HCT116 (cell line): ENCODE measurements around the gene S100A10. TPM values are rescaled to one million over a fixed set of nuclear protein-coding genes. Genes with fewer than 3 reads are reported as not detected.

ENCODE experiments used
- ATAC-seq: fragments of 200-7000 bp; cut with Tn5 transposase; 2 replicates; pipeline ENCODE4 v1.9.1; 2020; ENCODE audit warnings: mild to moderate bottlenecking, moderate library complexity
- BruUV-seq: library from RNA; stranded (reverse); fragments of 400-500 nt; replicated peaks from 2 replicates; lab custom pipeline; 2021; lab: Mats Ljungman, UMichigan
- CTCF ChIA-PET: fragments of 300-600 bp; sonication (Branson Sonifier 250); formaldehyde crosslinking; loops from one replicate; lab custom pipeline; 2021; ENCODE audit warnings: antibody characterized with exemption; lab: Charles Lee
- POLR2A ChIA-PET: fragments of 300-600, 350-600 bp; sonication (Branson Sonifier 250); formaldehyde crosslinking; loops from one replicate; lab custom pipeline; 2021; ENCODE audit warnings: antibody characterized with exemption; lab: Charles Lee
- RAD21 ChIA-PET, 2 experiments: fragments of 300-600 bp; sonication (Branson Sonifier 250); formaldehyde crosslinking; loops; one replicate each; lab custom pipeline; 2023; ENCODE audit warnings: low total read pairs in 2 of 2; ENCODE audit not compliant: uncharacterized antibody in 2 of 2, unreplicated experiment in 2 of 2, low non-redundant PET in 1 of 2; lab: Charles Lee
- DNase-seq: peaks from one replicate; pipeline ENCODE4 v3.0.0-alpha.2; 2010; ENCODE audit warnings: low read depth, low spot score
- H2AFZ ChIP-seq: fragments of 200-600 bp; shearing (Covaris generic), sonication (generic); 2 replicates; pipeline ENCODE4 v1.6.1; 2017; ENCODE audit warnings: low read depth, mixed run types, mixed read lengths, antibody characterized with exemption, low read length; ENCODE audit not compliant: poor library complexity, severe bottlenecking
- H3K27ac ChIP-seq: 2 replicates; pipeline ENCODE4 v1.5.1; 2012; ENCODE audit warnings: low read depth, low read length
- H3K27me3 ChIP-seq: fragments of 200-600 bp; sonication (generic); 2 replicates; pipeline ENCODE4 v1.6.1; 2016; ENCODE audit warnings: mixed run types, low read length, mixed read lengths; ENCODE audit not compliant: insufficient read depth
- H3K36me3 ChIP-seq, 2 experiments: fragments of 200-500 bp in 1 of 2; fragments of 200-600 bp in 1 of 2; sonication (Bioruptor generic) in 1 of 2; sonication (generic) in 1 of 2; 2 replicates each; pipeline versions ENCODE4 v1.5.1 to v1.6.1; 2014 to 2016; ENCODE audit warnings: low read length in 2 of 2, inconsistent platforms in 1 of 2, mixed read lengths in 1 of 2, mixed run types in 1 of 2; ENCODE audit not compliant: insufficient read depth in 2 of 2, control insufficient read depth in 1 of 2
- H3K4me1 ChIP-seq, 2 experiments: fragments of 200-600 bp in 1 of 2; sonication (generic) in 1 of 2; 2 replicates each; pipeline versions ENCODE4 v1.5.1 to v1.6.1; 2012 to 2017; ENCODE audit warnings: low read length in 2 of 2, inconsistent platforms in 1 of 2, mild to moderate bottlenecking in 1 of 2, mixed read lengths in 1 of 2, mixed run types in 1 of 2, moderate library complexity in 1 of 2; ENCODE audit not compliant: insufficient read depth in 2 of 2, control insufficient read depth in 1 of 2
- H3K4me2 ChIP-seq: fragments of 200-600 bp; sonication (generic); 2 replicates; pipeline ENCODE4 v1.6.1; 2017; ENCODE audit warnings: mixed run types, low read length, mixed read lengths
- H3K4me3 ChIP-seq, 2 experiments: fragments of 200-600 bp in 1 of 2; sonication (generic) in 1 of 2; replicated peaks in 1 of 2; 2 replicates each; pipeline ENCODE4 v1.5.1; 2011 to 2016; ENCODE audit warnings: low read length in 2 of 2, control low read depth in 1 of 2, low read depth in 1 of 2, mild to moderate bottlenecking in 1 of 2, mixed read lengths in 1 of 2, mixed run types in 1 of 2
- H3K79me2 ChIP-seq: fragments of 200-600 bp; sonication (generic); 2 replicates; pipeline ENCODE4 v1.6.1; 2017; ENCODE audit warnings: mild to moderate bottlenecking, mixed run types, low read length, moderate library complexity, mixed read lengths; ENCODE audit not compliant: insufficient read depth
- H3K9ac ChIP-seq: fragments of 200-600 bp; sonication (generic); 2 replicates; pipeline ENCODE4 v1.6.1; 2016; ENCODE audit warnings: low read length, mixed read lengths
- H3K9me2 ChIP-seq: fragments of 200-600 bp; sonication (generic), shearing (Covaris generic); 2 replicates; pipeline ENCODE4 v1.6.1; 2017; ENCODE audit warnings: mixed run types, mild to moderate bottlenecking, moderate library complexity; ENCODE audit not compliant: insufficient read depth
- H3K9me3 ChIP-seq, 2 experiments: fragments of 200-500 bp in 1 of 2; fragments of 200-600 bp in 1 of 2; sonication (Bioruptor generic) in 1 of 2; sonication (generic) in 1 of 2; 2 replicates each; pipeline ENCODE4 v1.6.1; 2014 to 2017; ENCODE audit warnings: low read length in 2 of 2, mixed read lengths in 2 of 2, inconsistent platforms in 1 of 2, low read depth in 1 of 2, mild to moderate bottlenecking in 1 of 2, mixed run types in 1 of 2, moderate library complexity in 1 of 2; ENCODE audit not compliant: control insufficient read depth in 1 of 2, insufficient read depth in 1 of 2
- H4K20me1 ChIP-seq: fragments of 200-600 bp; sonication (generic), shearing (Covaris generic); 2 replicates; pipeline ENCODE4 v1.6.1; 2017; ENCODE audit warnings: mixed run types, mild to moderate bottlenecking, moderate library complexity; ENCODE audit not compliant: insufficient read depth
- ATF3 ChIP-seq: IDR thresholded peaks from 2 replicates; pipeline ENCODE4 v1.6.1; 2012
- CBX3 ChIP-seq: IDR thresholded peaks from 2 replicates; pipeline ENCODE4 v1.6.1; 2012; ENCODE audit warnings: low read depth
- ELF1 ChIP-seq: IDR thresholded peaks from 2 replicates; pipeline ENCODE4 v1.6.1; 2012; ENCODE audit warnings: low read depth, borderline replicate concordance
- EZH2phosphoT487 ChIP-seq: fragments of 200-600 bp; IDR thresholded peaks from 2 replicates; pipeline ENCODE4 v1.6.1; 2018; ENCODE audit warnings: antibody characterized with exemption, borderline replicate concordance
- JUND ChIP-seq: IDR thresholded peaks from 2 replicates; pipeline ENCODE4 v1.6.1; 2012
- POLR2A ChIP-seq: IDR thresholded peaks from 2 replicates; pipeline ENCODE4 v1.7.0; 2011; ENCODE audit warnings: borderline replicate concordance; ENCODE audit not compliant: insufficient read depth, insufficient read length; ENCODE audit errors: extremely low read depth
- POLR2AphosphoS5 ChIP-seq: IDR thresholded peaks from 2 replicates; pipeline ENCODE4 v1.6.1; 2011; ENCODE audit warnings: mild to moderate bottlenecking, low read depth, low read length, moderate library complexity
- RAD21 ChIP-seq: IDR thresholded peaks from 2 replicates; pipeline ENCODE4 v1.6.1; 2012; ENCODE audit warnings: low read depth, mild to moderate bottlenecking
- SIN3A ChIP-seq: IDR thresholded peaks from 2 replicates; pipeline ENCODE4 v1.6.1; 2012; ENCODE audit warnings: low read depth
- SP1 ChIP-seq: IDR thresholded peaks from 2 replicates; pipeline ENCODE4 v1.6.1; 2012; ENCODE audit warnings: low read depth
- ZBTB33 ChIP-seq: IDR thresholded peaks from 2 replicates; pipeline ENCODE4 v1.6.1; 2011; ENCODE audit warnings: mild to moderate bottlenecking, low read length, moderate library complexity; ENCODE audit not compliant: insufficient replicate concordance; ENCODE audit errors: extremely low read depth
- ZFX ChIP-seq: fragments of 450-650 bp; IDR thresholded peaks from 2 replicates; pipeline ENCODE4 v1.6.1; 2017
- intact Hi-C: fragments of 100-400 bp; cut with micrococcal nuclease; formaldehyde crosslinking; loops from 2 replicates; pipeline ENCODE4 v1.10.0; 2022
- total RNA-seq: library from RNA; stranded (reverse); gene quantifications from one replicate; pipeline ENCODE4 v1.2.1, GENCODE V29; 2021; ENCODE audit not compliant: unreplicated experiment

S100A10 gene
- total RNA-seq, 1 experiment from 2014 or later = 340 TPM

GRCh38 chr1:151995774-151996173 lies 2.1 kb upstream of the S100A10 start:
- CTCF ChIA-PET = interaction anchor here (0.9 to 5.3 kb wide), 6 partner anchors 19 to 107 kb away, joined by 3 to 84 read pairs (median 6); partner anchors contain the start of gene THEM4
- H3K4me2 ChIP-seq = peak overlapping the region; percentile 81; the same call in 1 of the 2 replicates
- H4K20me1 ChIP-seq = peaks cover 5% of the 10 kb centered on the region; the same call in 1 of the 2 replicates
- RAD21 ChIA-PET = interaction anchor here (0.7 to 3.1 kb wide), 6 partner anchors 23 to 61 kb away, joined by 3 to 25 read pairs (median 3); no protein-coding TSS in a partner anchor
- no peak overlapping the region for H3K4me3 ChIP-seq
- no peak overlapping the region for H2AFZ ChIP-seq
- ATAC-seq (no peak), DNase-seq (no peak)
- no peaks in the 10 kb centered on the region for H3K9me2 ChIP-seq
- no peaks in the 10 kb centered on the region for H3K36me3 ChIP-seq
- intact Hi-C loops = loop anchor here (1.0 kb wide), 1 partner anchor 106 kb away; no protein-coding TSS in a partner anchor
- H3K9me3 ChIP-seq = no peaks in the 10 kb centered on the region
- no TSS peak for BruUV-seq
- peaks cover 35 to 58% of the 10 kb centered on the region in 2 experiments for H3K4me1 ChIP-seq
- POLR2A ChIA-PET = no interaction called here
- no peak overlapping the region for H3K27ac ChIP-seq
- H3K27me3 ChIP-seq = no peaks in the 10 kb centered on the region
- no peak overlapping the region for H3K9ac ChIP-seq
- TF ChIP-seq JUND (no peak), RAD21 (no peak), ZBTB33 (no peak), POLR2A (no peak), POLR2AphosphoS5 (no peak), SIN3A (no peak), EZH2phosphoT487 (no peak), ATF3 (no peak), ZFX (no peak), ELF1 (no peak), SP1 (no peak), CBX3 (no peak)
- H3K79me2 ChIP-seq = peaks cover 25% of the 10 kb centered on the region
